Stromal cell of bone marrow (primary cell): Measurements from ENCODE around the gene MEF2D.

Source experiments
- DNase-seq: peaks from one replicate; pipeline ENCODE4 v3.0.0-alpha.2; 2012; ENCODE audit warnings: low read depth

The MEF2D gene

DNA sequence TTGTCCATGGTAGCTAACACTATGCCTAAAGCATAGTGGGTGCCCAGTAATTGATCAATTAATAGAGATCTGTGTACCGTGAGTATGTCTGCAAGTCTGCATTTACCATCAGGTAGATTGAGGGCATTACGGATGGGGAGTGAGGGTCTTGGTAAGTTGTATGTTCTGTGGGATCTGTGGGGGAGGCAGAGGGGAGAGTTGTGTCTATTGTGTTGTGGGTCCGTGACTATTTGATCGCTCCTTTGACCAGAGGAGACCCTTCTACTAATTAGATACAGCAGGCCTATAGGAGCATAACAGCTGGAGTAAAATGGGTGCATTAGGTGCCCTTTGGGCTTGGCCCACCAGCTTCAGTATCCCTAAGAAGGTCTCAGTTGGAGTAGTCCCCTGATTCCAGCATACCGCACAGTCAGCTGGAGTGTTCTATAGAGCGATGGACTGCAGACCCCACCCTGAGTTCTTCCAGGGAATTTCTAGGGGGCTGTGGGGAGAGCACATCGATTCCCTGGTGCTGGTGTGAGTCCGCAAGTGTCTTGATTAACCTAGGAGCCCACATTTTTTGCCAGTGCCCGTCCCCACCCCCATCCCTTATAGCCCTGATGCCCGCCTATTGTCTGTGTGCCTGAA, 75.7 kb downstream of the MEF2D start:
- DNase-seq = no peak

DNA sequence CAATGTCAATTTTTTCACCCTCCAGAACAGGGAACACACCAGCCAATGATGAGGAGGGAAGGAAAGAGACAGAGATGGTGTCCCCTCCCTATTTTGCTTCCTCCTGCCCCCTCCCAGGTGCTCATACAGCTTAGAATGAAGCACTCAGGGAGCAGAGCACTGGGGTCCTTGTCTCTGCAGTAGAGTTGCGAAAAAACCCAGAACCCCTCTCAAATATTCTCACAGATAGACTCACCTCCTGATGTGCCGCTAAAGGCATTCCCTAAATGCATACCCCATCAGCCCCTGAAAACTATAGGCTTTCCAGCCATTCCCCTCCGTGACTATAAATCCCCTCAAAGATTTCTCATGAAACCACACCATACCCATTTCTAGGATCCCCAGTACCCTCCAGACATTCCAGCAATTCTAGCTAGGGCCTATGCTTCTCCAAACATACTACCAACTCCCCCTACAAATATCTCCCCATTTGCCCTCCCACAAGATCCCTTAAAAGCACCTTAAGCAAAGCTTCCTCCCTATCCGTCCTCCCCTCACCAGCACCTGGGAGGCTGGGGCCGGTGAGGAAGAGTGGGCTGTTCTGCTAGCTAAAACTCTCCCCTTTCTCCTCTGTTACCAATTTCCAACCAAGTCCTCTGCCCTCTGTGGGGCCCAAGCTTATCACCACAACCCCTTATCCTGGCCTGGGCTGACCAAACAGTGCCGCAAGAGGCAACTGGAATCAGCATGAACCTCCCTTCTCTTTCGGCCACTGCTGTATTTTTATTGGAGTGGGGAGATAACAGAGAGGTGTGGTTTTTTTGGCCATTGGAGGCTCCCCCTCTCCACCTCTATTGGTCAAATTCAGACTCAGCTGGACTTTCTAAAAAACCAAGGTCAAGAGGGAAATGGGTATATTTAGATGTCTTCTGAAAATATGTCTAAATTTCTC, 76.9 kb downstream of the MEF2D start:
- no peak for DNase-seq

DNA sequence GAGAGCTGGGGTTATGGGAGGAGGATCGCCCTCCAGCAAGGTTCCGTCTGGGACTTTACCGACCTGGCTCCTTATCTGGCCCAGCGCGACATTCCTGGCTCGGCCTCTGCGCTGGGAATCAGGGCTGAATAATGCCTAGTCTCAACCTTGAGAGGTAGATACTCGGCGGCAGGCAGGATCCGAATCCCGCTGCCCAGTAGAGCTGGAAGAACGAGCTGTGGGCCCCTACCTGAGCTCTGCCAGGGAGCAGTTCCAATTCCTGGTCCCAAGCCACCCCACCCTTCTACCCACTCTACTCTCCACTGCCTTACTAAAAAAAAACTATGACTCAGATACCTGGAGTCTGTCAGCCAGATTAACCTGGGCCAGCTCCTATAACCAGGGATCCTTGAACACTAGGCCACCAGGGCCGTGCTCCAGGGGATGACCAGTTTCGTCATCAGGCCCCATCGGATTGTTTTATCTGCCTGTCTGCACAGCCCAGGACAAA, 77.9 kb downstream of the MEF2D start:
- no peak for DNase-seq

GRCh38 chr1:156421939-156422601, 78.5 kb downstream of the MEF2D start:
- no peak for DNase-seq

GRCh38 chr1:156421062-156421938, 79.3 kb downstream of the MEF2D start:
- peak; percentile 28 for DNase-seq

- no peak for DNase-seq
Observed at GRCh38 chr1:156420205-156421061, 80.1 kb downstream of the MEF2D start.

DNA sequence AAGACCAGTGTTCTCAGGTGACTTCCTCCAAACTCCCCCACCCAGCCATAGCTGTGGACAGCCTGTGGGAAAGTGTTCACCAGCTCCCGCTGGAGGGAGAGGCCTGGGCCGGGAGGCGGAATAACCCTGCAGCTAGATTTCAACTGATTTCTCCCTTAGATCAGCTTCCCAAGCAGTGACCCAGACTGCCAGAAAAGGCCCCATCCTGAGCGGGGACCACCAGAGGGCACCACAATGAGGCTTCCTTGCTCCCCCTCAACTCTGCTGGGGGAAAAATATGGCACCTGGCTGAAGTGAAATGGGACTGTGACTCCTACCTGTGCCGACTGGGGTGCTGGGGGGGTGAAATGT, 80.7 kb downstream of the MEF2D start:
- DNase-seq = no peak

DNA sequence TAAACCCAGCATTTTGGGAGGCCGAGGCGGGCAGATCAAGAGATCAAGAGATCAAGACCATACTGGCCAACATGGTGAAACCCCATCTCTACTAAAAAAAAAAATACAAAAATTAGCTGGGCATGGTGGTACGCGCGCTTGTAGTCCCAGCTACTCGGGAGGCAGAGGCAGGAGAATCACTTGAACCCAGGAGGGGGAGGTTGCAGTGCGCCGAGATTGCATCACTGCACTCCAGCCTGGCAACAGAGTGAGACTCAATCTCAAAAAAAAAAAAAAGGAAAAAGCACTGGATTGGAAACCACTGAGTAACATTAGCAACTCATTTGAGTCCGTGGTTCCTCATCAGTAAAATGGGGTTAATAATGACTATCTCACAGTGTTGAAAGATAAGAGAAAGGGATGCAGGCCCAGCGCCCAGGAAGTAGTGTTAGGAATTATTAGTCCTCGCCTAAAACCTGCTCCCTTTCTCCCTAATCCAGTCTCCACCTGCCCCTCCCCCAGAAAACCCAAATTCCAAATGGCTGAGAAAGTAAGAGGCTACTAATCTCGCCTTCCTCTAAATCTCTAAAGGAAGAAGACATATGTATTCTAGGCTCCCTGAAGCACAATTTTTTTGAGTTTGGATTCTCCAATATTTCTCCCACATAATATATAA, 82.0 kb downstream of the MEF2D start:
- DNase-seq = no peak

DNA sequence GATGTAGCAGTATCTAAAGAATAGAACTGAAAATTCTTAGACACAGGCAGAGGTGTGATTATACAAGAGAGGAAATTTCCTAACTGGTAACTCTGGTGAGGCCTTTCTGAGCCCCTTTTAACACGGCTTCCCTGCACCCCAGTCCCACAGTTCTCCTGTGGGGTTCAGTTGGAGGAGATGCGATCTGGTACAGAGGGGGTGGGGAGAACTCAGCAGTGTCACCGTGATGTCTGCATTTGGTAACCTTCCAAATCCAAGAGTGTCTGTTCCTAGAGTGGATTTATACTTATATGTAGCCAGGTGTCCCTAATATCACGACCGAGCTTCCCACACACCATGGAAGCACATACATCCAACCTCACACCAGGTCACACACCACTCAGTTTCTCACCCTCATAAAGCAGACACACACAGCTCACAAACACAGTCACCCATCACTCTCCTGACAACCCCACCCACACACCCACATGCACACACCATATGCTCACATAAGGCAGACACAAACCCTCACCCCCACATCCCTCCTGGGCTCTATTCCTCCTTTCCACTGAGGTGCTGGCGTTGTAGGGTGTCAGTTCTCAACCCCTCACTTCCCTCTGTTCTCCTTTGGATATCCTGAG, 83.1 kb downstream of the MEF2D start:
- no peak for DNase-seq

GRCh38 chr1:156416993-156417392, 83.6 kb downstream of the MEF2D start:
- no peak for DNase-seq

GRCh38 chr1:156414461-156415064, 86.0 kb downstream of the MEF2D start:
- DNase-seq = no peak
